Kidney epithelial cell (primary cell): ENCODE measurements around the gene CD7. TPM values are rescaled to one million over a fixed set of nuclear protein-coding genes. Genes with fewer than 3 reads are reported as not detected.

Experiments
- DNase-seq: peaks from one replicate; pipeline ENCODE4 v3.0.0-alpha.2; 2010; ENCODE audit warnings: low read depth
- H3K27me3 ChIP-seq: 2 replicates; pipeline ENCODE4 v1.6.0; 2011; ENCODE audit warnings: low read length; ENCODE audit not compliant: control insufficient read depth, insufficient read depth
- H3K36me3 ChIP-seq: 2 replicates; pipeline ENCODE4 v1.5.1; 2011; ENCODE audit warnings: low read length; ENCODE audit not compliant: control insufficient read depth, insufficient read depth
- H3K4me3 ChIP-seq: 2 replicates; pipeline ENCODE4 v1.5.1; 2011; ENCODE audit warnings: low read depth, mild to moderate bottlenecking, control low read depth, low read length
- total RNA-seq: library from RNA; depleted of rRNA; stranded (reverse); fragments of >200 nt; gene quantifications from 2 replicates; pipeline ENCODE4 v1.2.3, GENCODE V29; 2015
- TF ChIP-seq, protein P1 (sequence below): IDR thresholded peaks from 2 replicates; pipeline ENCODE4 v1.5.1; 2011; ENCODE audit warnings: mild to moderate bottlenecking, moderate library complexity, low read length, control low read depth, inconsistent platforms; ENCODE audit not compliant: insufficient read depth, poor library complexity, severe bottlenecking

Gene CD7
- total RNA-seq, 1 donor from 2014 or later, result not detected

- no peak for DNase-seq
- H3K27me3 ChIP-seq, result peaks cover 19% of the 10 kb centered on the region
- TF ChIP-seq, protein P1, sequence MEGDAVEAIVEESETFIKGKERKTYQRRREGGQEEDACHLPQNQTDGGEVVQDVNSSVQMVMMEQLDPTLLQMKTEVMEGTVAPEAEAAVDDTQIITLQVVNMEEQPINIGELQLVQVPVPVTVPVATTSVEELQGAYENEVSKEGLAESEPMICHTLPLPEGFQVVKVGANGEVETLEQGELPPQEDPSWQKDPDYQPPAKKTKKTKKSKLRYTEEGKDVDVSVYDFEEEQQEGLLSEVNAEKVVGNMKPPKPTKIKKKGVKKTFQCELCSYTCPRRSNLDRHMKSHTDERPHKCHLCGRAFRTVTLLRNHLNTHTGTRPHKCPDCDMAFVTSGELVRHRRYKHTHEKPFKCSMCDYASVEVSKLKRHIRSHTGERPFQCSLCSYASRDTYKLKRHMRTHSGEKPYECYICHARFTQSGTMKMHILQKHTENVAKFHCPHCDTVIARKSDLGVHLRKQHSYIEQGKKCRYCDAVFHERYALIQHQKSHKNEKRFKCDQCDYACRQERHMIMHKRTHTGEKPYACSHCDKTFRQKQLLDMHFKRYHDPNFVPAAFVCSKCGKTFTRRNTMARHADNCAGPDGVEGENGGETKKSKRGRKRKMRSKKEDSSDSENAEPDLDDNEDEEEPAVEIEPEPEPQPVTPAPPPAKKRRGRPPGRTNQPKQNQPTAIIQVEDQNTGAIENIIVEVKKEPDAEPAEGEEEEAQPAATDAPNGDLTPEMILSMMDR, result no peak
- no peak overlapping the region for H3K4me3 ChIP-seq
- H3K36me3 ChIP-seq, result no peaks in the 10 kb centered on the region
Measured at GRCh38 chr17:82353484-82353883, 36.1 kb upstream of the CD7 start.

DNA sequence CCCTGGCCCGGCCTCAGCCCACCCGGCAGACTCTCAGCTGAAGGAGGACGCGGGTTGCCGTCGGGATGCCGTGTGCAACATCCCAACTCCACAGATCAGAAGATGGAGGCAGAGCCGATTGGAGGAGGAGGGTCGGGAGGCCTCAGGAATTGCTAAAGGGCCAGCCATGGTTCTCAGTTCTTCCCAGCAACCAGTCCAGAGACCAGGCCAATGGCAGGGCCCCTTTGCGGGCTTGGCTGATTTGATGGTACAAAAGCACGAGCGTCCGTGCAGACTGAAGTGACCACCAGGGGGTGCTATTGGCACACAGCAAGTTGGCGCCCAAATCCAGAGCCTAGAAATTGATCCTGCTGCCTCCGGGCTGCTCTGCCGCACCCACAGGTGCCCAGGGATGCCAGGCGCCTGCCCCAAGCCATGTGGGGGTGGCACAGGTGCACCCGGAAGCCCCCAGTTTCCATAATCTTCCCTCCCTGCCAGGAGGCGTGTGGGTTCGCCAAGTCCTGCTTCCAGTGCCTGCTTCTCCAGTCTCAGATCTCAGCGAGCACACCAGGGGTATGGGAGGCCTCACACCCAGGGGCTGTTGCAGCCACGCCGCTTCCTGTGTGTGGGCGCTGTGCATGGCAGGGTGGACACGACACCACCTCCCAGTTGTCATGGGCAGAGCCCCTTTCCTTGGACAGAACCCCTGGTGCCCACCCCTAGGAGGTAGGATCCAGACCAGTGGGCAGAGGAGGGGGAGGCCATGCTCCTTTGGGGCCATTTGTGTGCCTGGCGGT is 34.5 kb upstream of the CD7 start:
- Histone ChIP-seq H3K27me3 (peaks cover 19% of the 10 kb centered on the region), H3K36me3 (no peaks in the 10 kb centered on the region), H3K4me3 (no peak overlapping the region)
- DNase-seq, result peak; percentile 56
- TF ChIP-seq, protein P1, result peak; percentile 92

- Histone ChIP-seq H3K36me3 (no peaks in the 10 kb centered on the region), H3K4me3 (no peak overlapping the region), H3K27me3 (peaks cover 19% of the 10 kb centered on the region)
- TF ChIP-seq, protein P1, result no peak
- DNase-seq, result no peak
Measured at GRCh38 chr17:82351254-82351712, 33.9 kb upstream of the CD7 start.

- no peaks in the 10 kb centered on the region for H3K36me3 ChIP-seq
- DNase-seq, result no peak
- H3K27me3 ChIP-seq, result peaks cover 19% of the 10 kb centered on the region
- H3K4me3 ChIP-seq, result no peak overlapping the region
- TF ChIP-seq, protein P1, result no peak
Measured at GRCh38 chr17:82350182-82351030, 33.0 kb upstream of the CD7 start.

- TF ChIP-seq, protein P1, result no peak
- Histone ChIP-seq H3K36me3 (no peaks in the 10 kb centered on the region), H3K27me3 (peaks cover 19% of the 10 kb centered on the region), H3K4me3 (no peak overlapping the region)
- DNase-seq, result no peak
Measured at GRCh38 chr17:82349287-82349701, 31.9 kb upstream of the CD7 start.
